ENCODE results near the gene ARFRP1. TPM values are rescaled to one million over a fixed set of nuclear protein-coding genes. Genes with fewer than 3 reads are reported as not detected.

Gene ARFRP1
- total and polyA plus RNA-seq, 2 donors (not counting 1 experiment from before 2014, with no cell fraction given): 41.0 to 75.5 TPM

GRCh38 chr20:63700199-63701050 lies 7.4 kb downstream of the ARFRP1 start:
- Mint-ChIP-seq H3K4me1 (peaks cover 16% of the 10 kb centered on the region), H3K27me3 (no peaks in the 10 kb centered on the region), H3K4me3 (no peak overlapping the region), H3K27ac (no peak overlapping the region), H3K9me3 (ENCODE audit: insufficient read depth) (no peaks in the 10 kb centered on the region)
- Histone ChIP-seq H3K9me3 (ENCODE audit: control extremely low read depth in 1 of 3, control insufficient read depth in 2 of 3, insufficient read depth in 1 of 3, low read length in 2 of 3) (no peaks in the 10 kb centered on the region), H3K9ac (ENCODE audit: low read length) (no peak overlapping the region), H3K36me3 (replicated peaks in 1 of 2; ENCODE audit: control extremely low read depth in 1 of 2, control insufficient read depth in 1 of 2, extremely low read depth in 1 of 2, insufficient read depth in 2 of 2, low read length in 1 of 2) (peaks cover 0 to 16% of the 10 kb centered on the region in 2 experiments), H3K27ac (ENCODE audit: low read length in 2 of 2) (no peak overlapping the region), H3K79me2 (ENCODE audit: control insufficient read depth, insufficient read depth, low read length) (peaks cover 80% of the 10 kb centered on the region), H3K4me1 (ENCODE audit: control insufficient read depth in 2 of 2, insufficient read depth in 2 of 2, low read length in 2 of 2) (peaks cover 18% of the 10 kb centered on the region in 2 donors), H3K4me3 (ENCODE audit: control extremely low read depth in 1 of 5, extremely low read depth in 1 of 5, insufficient read depth in 1 of 5, low read depth in 2 of 5, low read length in 4 of 5) (no peak overlapping the region), H3K4me2 (replicated peaks; ENCODE audit: low read depth, low read length, poor library complexity, severe bottlenecking) (no peak overlapping the region), H3K27me3 (replicated peaks in 1 of 4; ENCODE audit: control extremely low read depth in 1 of 4, control insufficient read depth in 3 of 4, insufficient read depth in 4 of 4, low read length in 3 of 4) (peaks cover 0 to 3% (median 0%) of the 10 kb centered on the region in 4 experiments), H4K20me1 (ENCODE audit: control insufficient read depth, insufficient read depth, low read length, poor library complexity, severe bottlenecking) (peaks cover 99% of the 10 kb centered on the region), H2AFZ (ENCODE audit: insufficient read depth, low read depth, low read length, poor library complexity, severe bottlenecking) (no peak overlapping the region)
- ChIA-PET CTCF (no interaction called here), POLR2A (no interaction called here)
- no peak for ATAC-seq (ENCODE audit: low read depth)
- 98% methylated on average over 36 of the region's 43 CpGs for WGBS (ENCODE audit: insufficient coverage)
- intact Hi-C loops (cut with micrococcal nuclease): no loop called here
- peak; percentile 10 for DNase-seq
- TF ChIP-seq EZH2 (IDR thresholded peaks at IDR 0.05; ENCODE audit: borderline replicate concordance, insufficient read depth, low read depth, low read length, poor library complexity, severe bottlenecking) (no peak), CTCF (IDR thresholded peaks at IDR 0.05) (no peak)
